ENCODE data around the gene LAG3. TPM values are rescaled to one million over a fixed set of nuclear protein-coding genes. Genes with fewer than 3 reads are reported as not detected.

The LAG3 gene
- total RNA-seq, 2 donors from 2014 or later = 78.2 to 365 TPM

DNA sequence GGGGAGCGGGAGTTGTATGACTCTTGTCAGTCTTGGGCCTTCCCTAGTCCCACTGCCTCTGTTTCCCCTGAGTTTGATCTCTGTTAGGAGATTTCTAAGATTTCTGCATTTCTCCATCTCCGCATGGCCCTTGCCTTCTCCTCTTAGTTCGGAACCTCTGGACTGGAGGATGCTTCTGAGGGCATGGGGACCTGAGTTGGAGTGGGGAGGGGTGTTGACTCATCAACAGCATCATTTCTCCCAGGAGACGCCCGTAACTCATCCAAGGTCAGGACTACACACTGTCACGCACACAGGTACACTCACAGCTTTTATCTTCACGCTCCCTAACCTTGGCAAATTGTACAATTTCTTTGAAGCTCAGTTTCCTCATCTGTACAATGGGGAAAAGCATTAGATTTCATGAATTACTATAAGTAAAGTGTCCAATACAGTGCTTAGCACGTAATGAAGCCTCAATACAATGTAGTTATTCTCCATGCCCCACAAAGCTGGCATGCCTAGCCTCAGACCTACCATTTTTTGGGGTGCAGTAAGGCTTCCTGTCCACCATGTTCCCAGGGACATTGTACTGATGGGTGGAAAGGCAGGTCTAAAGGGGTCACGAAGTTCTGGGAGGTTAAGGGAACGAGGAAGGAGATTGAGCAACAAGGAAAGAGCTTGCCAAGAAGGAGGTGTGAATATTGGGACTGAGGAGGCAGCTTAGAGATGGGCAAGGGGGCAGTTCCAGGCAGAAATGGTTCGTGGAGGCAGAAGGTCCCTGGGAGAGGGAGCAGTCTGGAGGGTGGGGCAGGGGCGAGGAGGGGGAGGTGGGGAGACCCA is 600 bp upstream of the LAG3 start:
- Mint-ChIP-seq H3K9me3 (no peaks in the 10 kb centered on the region), H3K4me3 (peak overlapping the region; percentile 83), H3K4me1 (ENCODE audit: low read depth in 2 of 2) (peaks cover 39 to 64% of the 10 kb centered on the region in 2 donors), H3K27me3 (peaks cover 32 to 47% of the 10 kb centered on the region in 2 donors), H3K36me3 (peaks cover 22% of the 10 kb centered on the region), H3K27ac (peak overlapping the region; percentile 52 to 93)
- DNase-seq (ENCODE audit: low spot score) = peak; percentile 12
- no peak for ATAC-seq

DNA sequence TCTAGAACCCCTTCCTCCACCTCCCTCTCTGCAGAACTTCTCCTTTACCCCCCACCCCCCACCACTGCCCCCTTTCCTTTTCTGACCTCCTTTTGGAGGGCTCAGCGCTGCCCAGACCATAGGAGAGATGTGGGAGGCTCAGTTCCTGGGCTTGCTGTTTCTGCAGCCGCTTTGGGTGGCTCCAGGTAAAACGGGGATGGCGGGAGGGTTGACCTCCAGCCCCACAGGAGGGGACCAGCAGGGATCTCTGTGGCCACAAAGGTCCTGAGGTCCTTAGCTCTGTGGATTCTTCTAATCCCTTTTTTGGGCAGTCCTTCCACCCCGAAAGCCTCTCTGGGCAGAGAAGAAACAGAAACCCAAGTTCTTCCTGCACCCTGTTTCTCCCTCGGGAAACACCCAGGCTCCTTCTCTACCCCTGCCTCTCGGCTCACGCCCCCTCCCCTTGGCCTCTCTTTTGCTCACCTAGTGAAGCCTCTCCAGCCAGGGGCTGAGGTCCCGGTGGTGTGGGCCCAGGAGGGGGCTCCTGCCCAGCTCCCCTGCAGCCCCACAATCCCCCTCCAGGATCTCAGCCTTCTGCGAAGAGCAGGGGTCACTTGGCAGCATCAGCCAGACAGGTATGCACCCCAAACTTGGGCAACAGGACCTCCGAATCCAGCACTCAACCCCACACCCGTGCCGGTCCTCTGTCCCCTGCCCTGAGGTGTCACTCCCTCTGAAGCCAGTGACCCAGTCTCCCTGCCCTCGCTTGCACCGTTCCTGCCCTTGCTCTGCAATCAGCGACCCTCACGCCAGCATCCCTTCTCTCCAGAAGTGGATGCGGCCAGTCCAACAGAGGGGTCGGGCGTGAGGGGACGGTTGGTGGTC is 638 bp downstream of the LAG3 start:
- Mint-ChIP-seq H3K27me3 (peaks cover 29 to 48% of the 10 kb centered on the region in 2 donors), H3K36me3 (peaks cover 23% of the 10 kb centered on the region), H3K27ac (peak overlapping the region; percentile 52 to 93), H3K9me3 (no peaks in the 10 kb centered on the region), H3K4me1 (ENCODE audit: low read depth in 2 of 2) (peaks cover 31 to 60% of the 10 kb centered on the region in 2 donors), H3K4me3 (peak overlapping the region; percentile 83)
- ATAC-seq (no peak), DNase-seq (ENCODE audit: low spot score) (peak; percentile 59)

DNA sequence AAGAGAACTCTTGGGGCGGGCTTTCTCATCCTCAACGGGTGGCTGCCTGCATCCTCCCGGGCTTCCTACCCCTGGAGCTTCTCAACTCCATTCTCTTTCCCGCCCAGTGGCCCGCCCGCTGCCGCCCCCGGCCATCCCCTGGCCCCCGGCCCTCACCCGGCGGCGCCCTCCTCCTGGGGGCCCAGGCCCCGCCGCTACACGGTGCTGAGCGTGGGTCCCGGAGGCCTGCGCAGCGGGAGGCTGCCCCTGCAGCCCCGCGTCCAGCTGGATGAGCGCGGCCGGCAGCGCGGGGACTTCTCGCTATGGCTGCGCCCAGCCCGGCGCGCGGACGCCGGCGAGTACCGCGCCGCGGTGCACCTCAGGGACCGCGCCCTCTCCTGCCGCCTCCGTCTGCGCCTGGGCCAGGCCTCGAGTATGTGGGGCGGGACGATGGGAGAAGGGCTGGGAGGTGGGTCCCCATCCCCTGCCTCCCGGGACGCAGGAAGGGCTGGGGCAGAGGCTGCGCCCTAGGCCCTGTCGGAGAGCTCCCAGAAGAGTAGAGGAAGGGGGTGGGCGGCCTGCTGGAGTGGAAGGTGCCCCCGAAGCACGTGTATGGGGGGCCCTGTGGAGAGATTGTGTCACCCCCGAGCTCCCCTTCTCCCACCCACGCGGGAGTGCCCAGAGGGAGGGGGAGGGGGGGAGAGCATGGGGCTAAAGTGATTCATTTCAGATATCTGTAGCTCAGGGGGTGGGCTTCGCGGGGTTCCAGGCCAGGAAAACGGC is 1.5 kb downstream of the LAG3 start:
- ATAC-seq = peak; percentile 4 to 13
- peak; percentile 62 for DNase-seq (ENCODE audit: low spot score)
- Mint-ChIP-seq H3K9me3 (no peaks in the 10 kb centered on the region), H3K4me3 (peak overlapping the region; percentile 90), H3K27me3 (peaks cover 28 to 56% of the 10 kb centered on the region in 2 donors), H3K27ac (peak overlapping the region; percentile 76 to 93), H3K4me1 (ENCODE audit: low read depth in 2 of 2) (peaks cover 36 to 59% of the 10 kb centered on the region in 2 donors), H3K36me3 (peaks cover 23% of the 10 kb centered on the region)

DNA sequence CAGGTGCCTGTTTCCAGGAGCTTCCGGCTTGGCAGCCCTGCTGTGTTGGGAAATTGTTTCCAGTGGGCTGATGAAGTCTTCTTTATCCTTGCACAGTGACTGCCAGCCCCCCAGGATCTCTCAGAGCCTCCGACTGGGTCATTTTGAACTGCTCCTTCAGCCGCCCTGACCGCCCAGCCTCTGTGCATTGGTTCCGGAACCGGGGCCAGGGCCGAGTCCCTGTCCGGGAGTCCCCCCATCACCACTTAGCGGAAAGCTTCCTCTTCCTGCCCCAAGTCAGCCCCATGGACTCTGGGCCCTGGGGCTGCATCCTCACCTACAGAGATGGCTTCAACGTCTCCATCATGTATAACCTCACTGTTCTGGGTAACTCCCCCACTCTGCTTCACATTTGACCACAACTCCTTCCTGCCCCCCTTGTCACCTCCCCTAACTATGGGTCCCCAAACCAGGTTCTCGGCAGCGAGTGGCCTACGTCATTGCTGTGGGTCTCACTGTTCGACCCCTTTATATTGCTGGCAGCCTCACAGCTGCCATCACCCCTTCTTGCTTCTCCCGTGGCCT is 2.3 kb downstream of the LAG3 start:
- peaks cover 29 to 57% of the 10 kb centered on the region in 2 donors for H3K27me3 Mint-ChIP-seq
- peaks cover 23% of the 10 kb centered on the region for H3K36me3 Mint-ChIP-seq
- peaks cover 38 to 59% of the 10 kb centered on the region in 2 donors for H3K4me1 Mint-ChIP-seq (ENCODE audit: low read depth in 2 of 2)
- no peaks in the 10 kb centered on the region for H3K9me3 Mint-ChIP-seq
- peak overlapping the region; percentile 90 for H3K4me3 Mint-ChIP-seq
- peak; percentile 68 for DNase-seq (ENCODE audit: low spot score)
- ATAC-seq = peak; percentile 44 to 77
- peak overlapping the region; percentile 76 to 93 for H3K27ac Mint-ChIP-seq

DNA sequence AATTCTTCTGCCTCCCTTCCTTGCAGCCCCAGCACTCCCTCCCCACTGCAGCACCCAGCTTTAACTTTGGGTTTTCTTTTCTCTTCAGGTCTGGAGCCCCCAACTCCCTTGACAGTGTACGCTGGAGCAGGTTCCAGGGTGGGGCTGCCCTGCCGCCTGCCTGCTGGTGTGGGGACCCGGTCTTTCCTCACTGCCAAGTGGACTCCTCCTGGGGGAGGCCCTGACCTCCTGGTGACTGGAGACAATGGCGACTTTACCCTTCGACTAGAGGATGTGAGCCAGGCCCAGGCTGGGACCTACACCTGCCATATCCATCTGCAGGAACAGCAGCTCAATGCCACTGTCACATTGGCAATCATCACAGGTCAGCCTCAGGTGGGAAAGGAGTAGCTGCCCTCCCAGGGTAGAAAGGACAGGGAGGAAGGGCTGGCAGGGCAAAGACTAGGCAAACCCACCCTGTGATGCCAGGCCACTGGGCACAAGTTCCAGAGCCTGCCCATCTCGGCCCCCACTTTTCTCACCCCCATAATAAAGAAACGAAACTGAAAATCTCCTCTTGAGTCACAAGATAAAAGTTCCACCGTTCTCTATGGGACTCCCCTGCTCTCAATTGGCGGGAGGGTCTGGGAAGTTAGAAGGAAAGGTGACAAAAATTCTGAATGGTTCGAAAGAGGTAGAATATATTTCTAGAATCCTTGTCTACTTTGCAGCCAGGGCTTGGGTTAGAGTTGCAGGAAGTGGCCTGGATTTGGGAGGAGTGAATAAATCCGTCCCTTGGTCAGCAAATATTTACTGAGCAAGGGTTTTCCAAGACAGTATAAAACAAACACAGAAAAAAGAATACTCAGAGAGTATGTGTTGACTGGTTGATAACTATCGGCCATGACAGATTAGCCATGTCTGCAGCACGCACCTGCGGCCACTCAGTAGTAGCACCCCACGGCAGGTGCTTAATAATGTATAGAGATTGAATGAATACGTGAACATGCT is 3.2 kb downstream of the LAG3 start:
- H3K27ac Mint-ChIP-seq = peak overlapping the region; percentile 76 to 93
- ATAC-seq = no peak
- no peaks in the 10 kb centered on the region for H3K9me3 Mint-ChIP-seq
- H3K27me3 Mint-ChIP-seq = peaks cover 29 to 50% of the 10 kb centered on the region in 2 donors
- peak overlapping the region; percentile 90 for H3K4me3 Mint-ChIP-seq
- DNase-seq (ENCODE audit: low spot score) = peak; percentile 58
- H3K36me3 Mint-ChIP-seq = peaks cover 23% of the 10 kb centered on the region
- H3K4me1 Mint-ChIP-seq (ENCODE audit: low read depth in 2 of 2) = peaks cover 38 to 61% of the 10 kb centered on the region in 2 donors

DNA sequence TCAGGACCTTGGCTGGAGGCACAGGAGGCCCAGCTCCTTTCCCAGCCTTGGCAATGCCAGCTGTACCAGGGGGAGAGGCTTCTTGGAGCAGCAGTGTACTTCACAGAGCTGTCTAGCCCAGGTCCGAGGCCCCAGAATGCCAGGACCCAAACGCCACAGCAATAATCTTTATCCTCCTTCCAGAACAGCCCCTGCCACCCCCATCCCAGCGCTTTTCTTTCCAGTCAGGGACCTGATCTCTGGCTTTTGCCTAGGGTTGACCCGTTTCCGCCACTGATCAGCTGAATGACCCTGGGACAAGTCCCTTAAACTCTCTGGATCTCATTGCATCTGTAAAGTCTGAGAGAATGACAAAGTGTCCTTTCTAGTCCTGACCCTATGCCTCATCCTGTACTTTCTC is 5.1 kb downstream of the LAG3 start:
- DNase-seq (ENCODE audit: low spot score) = no peak
- no peak for ATAC-seq
- H3K4me3 Mint-ChIP-seq = peak overlapping the region; percentile 90
- H3K36me3 Mint-ChIP-seq = peaks cover 23% of the 10 kb centered on the region
- H3K27me3 Mint-ChIP-seq = peaks cover 22 to 38% of the 10 kb centered on the region in 2 donors
- peak overlapping the region; percentile 77 to 93 for H3K27ac Mint-ChIP-seq
- H3K4me1 Mint-ChIP-seq (ENCODE audit: low read depth in 2 of 2) = peaks cover 30 to 51% of the 10 kb centered on the region in 2 donors
- no peaks in the 10 kb centered on the region for H3K9me3 Mint-ChIP-seq

DNA sequence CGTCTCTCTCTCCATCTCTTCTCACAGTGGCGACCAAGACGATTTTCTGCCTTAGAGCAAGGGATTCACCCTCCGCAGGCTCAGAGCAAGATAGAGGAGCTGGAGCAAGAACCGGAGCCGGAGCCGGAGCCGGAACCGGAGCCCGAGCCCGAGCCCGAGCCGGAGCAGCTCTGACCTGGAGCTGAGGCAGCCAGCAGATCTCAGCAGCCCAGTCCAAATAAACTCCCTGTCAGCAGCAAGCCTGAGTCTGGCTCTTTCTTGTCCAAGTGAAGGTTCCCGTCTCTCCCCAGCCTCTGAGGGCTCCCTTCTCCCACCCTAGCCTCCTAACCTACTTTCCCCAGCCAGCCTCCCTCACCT is 5.9 kb downstream of the LAG3 start:
- Mint-ChIP-seq H3K27me3 (peaks cover 22 to 36% of the 10 kb centered on the region in 2 donors), H3K9me3 (no peaks in the 10 kb centered on the region), H3K27ac (peak overlapping the region; percentile 77 to 93), H3K36me3 (peaks cover 23% of the 10 kb centered on the region), H3K4me3 (peak overlapping the region; percentile 84), H3K4me1 (ENCODE audit: low read depth in 2 of 2) (peaks cover 29 to 51% of the 10 kb centered on the region in 2 donors)
- no peak for ATAC-seq
- DNase-seq (ENCODE audit: low spot score) = peak; percentile 10

DNA sequence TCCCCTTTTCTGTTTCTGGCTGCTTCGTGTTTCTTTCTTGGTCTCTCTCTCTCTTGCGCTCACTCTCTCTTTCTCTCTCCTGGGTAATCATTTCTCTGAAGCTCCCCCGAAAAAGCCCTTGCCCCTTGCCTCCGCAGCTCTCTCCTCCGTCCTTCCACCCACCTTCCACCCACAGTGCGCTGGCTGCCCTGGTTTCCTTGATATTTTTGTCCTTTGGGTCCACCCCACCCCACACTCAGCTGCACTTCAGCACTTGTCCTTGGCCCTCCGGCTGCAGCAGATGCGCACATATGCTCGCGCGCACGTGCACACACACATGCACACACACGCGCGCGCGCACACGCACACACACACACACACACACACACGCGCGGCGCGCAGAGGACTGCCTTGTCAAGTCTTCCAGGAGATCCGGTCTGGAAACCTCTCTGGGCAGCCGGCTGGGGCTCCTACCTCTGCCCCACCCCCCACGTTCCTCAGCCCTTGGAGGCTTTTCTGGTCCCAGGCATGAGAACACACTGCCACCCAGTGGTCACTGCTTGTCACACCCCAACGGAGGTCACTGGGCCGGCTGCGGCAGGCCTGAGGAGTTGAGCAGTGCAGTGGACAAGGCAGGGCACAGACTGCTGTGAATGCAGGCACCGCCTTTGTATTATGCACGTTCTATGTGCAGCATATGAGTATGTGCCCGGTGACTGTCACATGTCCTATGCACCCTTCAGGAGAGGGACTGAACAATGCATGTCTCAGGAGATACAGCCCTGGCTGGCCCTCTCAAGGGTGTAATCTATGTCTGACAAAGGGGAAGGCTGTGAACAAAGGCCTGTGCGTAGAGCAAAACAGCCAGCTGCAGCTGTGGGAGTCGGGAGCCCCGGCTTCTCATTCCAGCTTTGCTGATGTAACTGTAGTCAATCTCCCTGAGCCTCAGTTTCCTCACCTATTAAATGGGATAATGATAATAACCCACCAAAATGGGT is 6.5 kb downstream of the LAG3 start:
- ATAC-seq (peak; percentile 77 to 93), DNase-seq (ENCODE audit: low spot score) (peak; percentile 89)
- H3K27ac Mint-ChIP-seq = peak overlapping the region; percentile 77 to 93
- H3K36me3 Mint-ChIP-seq = peaks cover 23% of the 10 kb centered on the region
- no peaks in the 10 kb centered on the region for H3K9me3 Mint-ChIP-seq
- H3K4me3 Mint-ChIP-seq = peak overlapping the region; percentile 84
- H3K4me1 Mint-ChIP-seq (ENCODE audit: low read depth in 2 of 2) = peaks cover 27 to 51% of the 10 kb centered on the region in 2 donors
- peaks cover 22 to 34% of the 10 kb centered on the region in 2 donors for H3K27me3 Mint-ChIP-seq

DNA sequence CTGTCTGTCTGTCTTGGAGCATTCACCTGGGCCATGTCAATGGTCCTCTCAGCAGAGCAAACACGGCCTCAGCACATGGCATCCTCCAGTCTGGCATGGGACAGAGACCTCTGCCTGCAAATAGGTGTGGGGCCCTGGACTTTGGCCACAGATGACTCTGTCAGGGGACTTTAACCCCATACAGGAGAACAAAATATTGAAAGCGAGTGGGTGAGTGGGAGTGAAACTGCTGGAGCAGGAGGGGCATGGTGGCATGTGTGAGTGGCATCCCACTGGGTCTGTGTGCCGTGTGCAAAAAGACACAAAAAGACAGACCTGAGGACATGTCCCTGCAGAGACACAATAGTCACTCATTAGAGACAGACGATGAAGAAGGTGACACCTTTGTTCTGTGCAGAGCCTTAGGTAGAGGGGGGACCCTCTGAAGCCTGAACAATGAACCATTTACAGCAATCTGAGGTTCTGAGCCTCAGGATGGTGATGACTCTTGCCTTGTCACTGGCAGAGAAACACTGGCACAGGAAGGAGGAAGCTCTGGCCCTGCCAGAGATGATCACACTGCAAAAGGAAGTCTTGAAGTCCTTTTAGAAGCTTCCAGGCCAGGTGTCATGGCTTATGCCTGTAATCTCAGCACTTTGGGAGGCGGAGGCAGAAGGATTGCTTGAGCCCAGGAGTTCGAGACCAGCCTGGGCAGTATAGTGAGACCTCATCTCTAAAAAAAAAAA is 7.5 kb downstream of the LAG3 start:
- Mint-ChIP-seq H3K36me3 (peaks cover 18% of the 10 kb centered on the region), H3K4me1 (ENCODE audit: low read depth in 2 of 2) (peaks cover 23 to 43% of the 10 kb centered on the region in 2 donors), H3K27ac (peak overlapping the region in 1 of 2 donors; percentile 93), H3K4me3 (peak overlapping the region; percentile 84), H3K9me3 (no peaks in the 10 kb centered on the region), H3K27me3 (peaks cover 17 to 29% of the 10 kb centered on the region in 2 donors)
- no peak for ATAC-seq
- DNase-seq (ENCODE audit: low spot score) = peak; percentile 37

DNA sequence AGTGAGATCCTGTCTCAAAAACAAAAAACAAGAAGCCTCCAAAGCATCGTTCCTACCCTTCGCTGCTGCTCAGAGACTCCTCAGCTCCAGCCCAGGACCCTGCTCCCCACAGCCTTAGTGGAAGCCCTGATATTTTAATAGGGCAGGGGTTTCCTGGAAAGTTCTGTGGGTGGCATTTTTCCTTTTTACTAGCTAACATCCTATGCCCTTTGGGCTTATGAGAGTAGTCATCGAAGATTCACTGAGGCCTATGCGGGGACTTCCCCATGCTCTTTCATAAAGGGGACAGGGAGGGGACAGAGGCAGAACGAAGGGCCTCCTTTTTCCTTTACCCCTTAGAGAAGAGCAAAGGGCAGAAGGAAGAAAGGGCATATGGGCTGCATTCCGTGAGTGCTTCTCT is 8.3 kb downstream of the LAG3 start:
- Mint-ChIP-seq H3K27ac (peak overlapping the region in 1 of 2 donors; percentile 93), H3K4me1 (ENCODE audit: low read depth in 2 of 2) (peaks cover 16 to 36% of the 10 kb centered on the region in 2 donors), H3K4me3 (peak overlapping the region; percentile 47), H3K36me3 (peaks cover 12% of the 10 kb centered on the region), H3K27me3 (peaks cover 10 to 23% of the 10 kb centered on the region in 2 donors), H3K9me3 (no peaks in the 10 kb centered on the region)
- DNase-seq (ENCODE audit: low spot score) (peak; percentile 49), ATAC-seq (peak in 1 of 2 donors; percentile 48)

DNA sequence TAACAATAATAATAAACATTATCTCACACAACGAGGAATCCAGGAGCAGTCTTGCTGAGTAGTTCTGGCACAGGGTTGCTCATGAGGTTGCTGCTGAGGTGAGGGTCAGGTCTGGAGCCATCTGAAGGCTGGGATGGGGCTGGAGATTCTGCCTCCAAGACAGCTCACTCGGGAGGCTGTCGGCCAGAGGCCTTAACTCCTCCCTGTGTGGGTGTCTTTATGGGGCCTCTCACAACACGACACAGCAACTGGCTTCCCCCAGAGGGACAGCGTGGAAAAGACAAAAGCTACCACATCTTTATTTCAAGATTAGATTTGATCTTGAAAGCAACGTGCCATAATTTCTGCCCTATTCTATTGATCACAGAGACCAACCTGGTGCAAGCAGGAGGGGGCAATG is 9.8 kb downstream of the LAG3 start:
- DNase-seq (ENCODE audit: low spot score) = peak; percentile 40
- no peak overlapping the region for H3K27ac Mint-ChIP-seq

More for the DNA sequence above, 9.8 kb downstream of the LAG3 start:
- ATAC-seq = no peak
- Mint-ChIP-seq H3K4me1 (ENCODE audit: low read depth in 2 of 2) (peaks cover 12 to 24% of the 10 kb centered on the region in 2 donors), H3K9me3 (no peaks in the 10 kb centered on the region), H3K27me3 (peaks cover 9 to 18% of the 10 kb centered on the region in 2 donors), H3K36me3 (no peaks in the 10 kb centered on the region), H3K4me3 (no peak overlapping the region)
